Karpas-422 (cell line): ENCODE results near the gene TP53I11. TPM values are rescaled to one million over a fixed set of nuclear protein-coding genes. Genes with fewer than 3 reads are reported as not detected.

ENCODE experiments used
- DNase-seq: peaks from one replicate; pipeline ENCODE4 v3.0.0-alpha.2; 2015
- H2AFZ ChIP-seq: fragments of 200-600 bp; sonication (generic); 2 replicates; pipeline ENCODE4 v1.6.1; 2014; ENCODE audit warnings: antibody characterized with exemption, low read length, mixed read lengths
- H3K27ac ChIP-seq: fragments of 200-600 bp; sonication (generic); 2 replicates; pipeline ENCODE4 v1.5.1; 2014; ENCODE audit warnings: mild to moderate bottlenecking, low read length, moderate library complexity
- H3K27me3 ChIP-seq: fragments of 200-600 bp; sonication (generic); 2 replicates; pipeline ENCODE4 v1.6.1; 2014; ENCODE audit warnings: low read length, mixed read lengths
- H3K36me3 ChIP-seq: fragments of 200-600 bp; sonication (generic); 2 replicates; pipeline ENCODE4 v1.6.1; 2014; ENCODE audit warnings: low read length, mixed read lengths; ENCODE audit not compliant: insufficient read depth
- H3K4me1 ChIP-seq: fragments of 200-600 bp; sonication (generic); 2 replicates; pipeline ENCODE4 v1.6.1; 2014; ENCODE audit warnings: mild to moderate bottlenecking, low read length, mixed read lengths
- H3K4me2 ChIP-seq: fragments of 200-600 bp; sonication (generic); 2 replicates; pipeline ENCODE4 v1.6.1; 2014; ENCODE audit warnings: low read length, low read depth, mild to moderate bottlenecking; ENCODE audit not compliant: poor library complexity, severe bottlenecking
- H3K4me3 ChIP-seq: fragments of 200-600 bp; sonication (generic); 2 replicates; pipeline ENCODE4 v1.5.1; 2014; ENCODE audit warnings: mild to moderate bottlenecking, antibody characterized with exemption, low read length, mixed read lengths
- H3K79me2 ChIP-seq: fragments of 200-600 bp; sonication (generic); 2 replicates; pipeline ENCODE4 v1.6.1; 2014; ENCODE audit warnings: mild to moderate bottlenecking, low read length, mixed read lengths
- H3K9ac ChIP-seq: fragments of 200-600 bp; sonication (generic); 2 replicates; pipeline ENCODE4 v1.6.0; 2014; ENCODE audit warnings: low read length
- H3K9me2 ChIP-seq: fragments of 200-600 bp; sonication (generic), shearing (Covaris generic); replicated peaks from 2 replicates; pipeline ENCODE4 v1.6.0; 2014; ENCODE audit warnings: mild to moderate bottlenecking, low read length, moderate library complexity; ENCODE audit not compliant: insufficient read depth
- H3K9me3 ChIP-seq: fragments of 300-700, 200-600 bp; sonication (generic); 2 replicates; pipeline ENCODE4 v1.6.1; 2014; ENCODE audit warnings: low read length, mixed read lengths
- H4K20me1 ChIP-seq: fragments of 200-600 bp; sonication (generic); 2 replicates; pipeline ENCODE4 v1.6.1; 2014; ENCODE audit warnings: mild to moderate bottlenecking, antibody characterized with exemption, low read length, low read depth; ENCODE audit not compliant: insufficient read depth
- total RNA-seq: library from RNA; depleted of rRNA; stranded (reverse); fragments of >200 nt; shearing (Covaris generic); gene quantifications from 2 replicates; pipeline ENCODE4 v1.2.3, GENCODE V29; 2014; ENCODE audit warnings: low replicate concordance

Gene TP53I11
- total RNA-seq, 1 experiment from 2014 or later: 0.34 TPM

DNA sequence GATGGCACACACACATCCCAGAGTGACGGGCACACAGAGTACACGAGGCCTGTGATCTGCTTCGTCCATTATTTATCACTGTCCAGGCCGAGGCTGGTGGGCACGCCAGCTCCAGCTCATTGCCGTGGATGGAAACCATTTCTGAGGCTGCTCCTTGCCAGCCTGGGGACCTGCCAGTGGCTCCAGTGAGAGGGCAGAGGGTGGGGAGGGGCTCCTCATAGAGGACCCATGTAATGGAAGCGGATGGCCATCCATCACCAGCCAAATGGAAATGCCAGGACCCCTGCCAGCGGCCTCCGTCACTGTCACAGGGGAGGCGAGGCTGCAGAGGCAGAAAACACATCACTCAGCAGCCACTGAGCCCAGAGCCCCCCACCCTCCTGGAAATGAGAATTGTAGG is 35.7 kb downstream of the TP53I11 start:
- no peak overlapping the region for H3K27ac ChIP-seq
- H3K9me3 ChIP-seq: no peaks in the 10 kb centered on the region
- no peaks in the 10 kb centered on the region for H3K9me2 ChIP-seq
- peak overlapping the region; percentile 44 for H3K4me2 ChIP-seq
- no peak overlapping the region for H2AFZ ChIP-seq
- DNase-seq: no peak
- no peak overlapping the region; the same call in 1 of the 2 replicates for H3K4me3 ChIP-seq
- peak overlapping the region; percentile 19; the same call in 1 of the 2 replicates for H3K9ac ChIP-seq
- H3K27me3 ChIP-seq: no peaks in the 10 kb centered on the region
- H3K4me1 ChIP-seq: peaks cover 26% of the 10 kb centered on the region
- H3K79me2 ChIP-seq: no peaks in the 10 kb centered on the region
- H3K36me3 ChIP-seq: no peaks in the 10 kb centered on the region
- H4K20me1 ChIP-seq: no peaks in the 10 kb centered on the region

- Histone ChIP-seq H3K36me3 (no peaks in the 10 kb centered on the region), H3K9me3 (no peaks in the 10 kb centered on the region), H3K9ac (no peak overlapping the region), H4K20me1 (no peaks in the 10 kb centered on the region), H3K4me2 (no peak overlapping the region), H2AFZ (no peak overlapping the region), H3K79me2 (no peaks in the 10 kb centered on the region), H3K27me3 (no peaks in the 10 kb centered on the region), H3K27ac (no peak overlapping the region), H3K4me3 (no peak overlapping the region), H3K9me2 (no peaks in the 10 kb centered on the region), H3K4me1 (peaks cover 26% of the 10 kb centered on the region)
- no peak for DNase-seq
Measured at GRCh38 chr11:44914105-44914504, 36.6 kb downstream of the TP53I11 start.

GRCh38 chr11:44913502-44913901 is 37.2 kb downstream of the TP53I11 start:
- H3K79me2 ChIP-seq: no peaks in the 10 kb centered on the region
- peaks cover 26% of the 10 kb centered on the region for H3K4me1 ChIP-seq
- no peaks in the 10 kb centered on the region for H3K9me2 ChIP-seq
- H2AFZ ChIP-seq: no peak overlapping the region
- no peaks in the 10 kb centered on the region for H3K36me3 ChIP-seq
- no peak overlapping the region for H3K4me3 ChIP-seq
- no peak overlapping the region for H3K4me2 ChIP-seq
- no peaks in the 10 kb centered on the region for H4K20me1 ChIP-seq
- DNase-seq: no peak
- no peaks in the 10 kb centered on the region for H3K9me3 ChIP-seq
- H3K9ac ChIP-seq: no peak overlapping the region
- H3K27me3 ChIP-seq: no peaks in the 10 kb centered on the region
- no peak overlapping the region for H3K27ac ChIP-seq

GRCh38 chr11:44912270-44912987 is 38.3 kb downstream of the TP53I11 start:
- Histone ChIP-seq H4K20me1 (no peaks in the 10 kb centered on the region), H3K4me2 (no peak overlapping the region), H3K9me2 (no peaks in the 10 kb centered on the region), H3K9ac (no peak overlapping the region), H3K9me3 (no peaks in the 10 kb centered on the region), H3K4me1 (peaks cover 26% of the 10 kb centered on the region), H3K27me3 (no peaks in the 10 kb centered on the region), H3K36me3 (no peaks in the 10 kb centered on the region), H3K79me2 (no peaks in the 10 kb centered on the region), H3K27ac (no peak overlapping the region), H3K4me3 (no peak overlapping the region), H2AFZ (no peak overlapping the region)
- DNase-seq: no peak

DNA sequence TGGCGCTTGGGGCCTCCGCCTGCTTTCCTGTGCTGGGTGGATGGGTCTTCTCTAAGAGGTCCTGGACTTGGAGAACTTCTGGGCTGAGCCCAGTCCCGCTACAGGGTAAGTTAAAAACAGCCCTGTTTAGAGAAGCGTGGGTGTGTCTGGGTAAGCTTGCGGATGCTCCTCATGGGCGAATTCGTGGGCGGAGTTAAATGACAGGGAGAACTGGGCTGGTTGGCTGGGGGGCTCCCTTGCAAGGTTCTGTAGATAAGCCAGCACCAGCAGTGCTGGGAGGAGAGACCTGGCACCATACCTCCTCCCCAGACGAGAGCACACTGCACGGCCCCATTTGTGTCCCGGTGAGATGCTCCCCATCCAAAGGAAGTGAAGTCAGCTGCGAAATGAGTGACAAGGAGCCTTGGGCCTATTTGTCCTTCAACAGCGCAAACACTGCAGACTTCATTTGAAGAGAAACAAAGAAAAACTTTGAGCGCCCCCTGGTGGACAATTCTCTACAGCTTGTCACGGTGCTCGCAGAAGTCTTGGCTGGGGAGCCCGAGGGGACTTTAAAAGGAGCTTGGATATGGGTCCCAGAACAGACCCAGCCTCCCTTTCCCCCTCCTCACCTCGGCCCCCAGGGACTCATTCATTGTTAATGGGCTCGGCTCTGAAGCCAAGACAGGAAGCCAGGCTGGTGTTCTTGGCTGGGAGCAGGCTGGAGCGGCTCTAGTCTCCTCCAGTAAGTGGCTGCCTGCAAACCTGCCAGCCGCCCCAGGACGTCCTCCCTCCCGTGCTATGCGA is 39.5 kb downstream of the TP53I11 start:
- no peak overlapping the region; the same call in 1 of the 2 replicates for H3K9ac ChIP-seq
- peak overlapping the region; percentile 25 for H3K4me2 ChIP-seq
- no peaks in the 10 kb centered on the region for H3K27me3 ChIP-seq
- H3K9me3 ChIP-seq: no peaks in the 10 kb centered on the region
- no peaks in the 10 kb centered on the region for H4K20me1 ChIP-seq
- no peaks in the 10 kb centered on the region for H3K9me2 ChIP-seq
- no peak overlapping the region for H3K4me3 ChIP-seq
- H3K79me2 ChIP-seq: no peaks in the 10 kb centered on the region
- no peaks in the 10 kb centered on the region for H3K36me3 ChIP-seq
- peak; percentile 95 for DNase-seq
- H3K27ac ChIP-seq: no peak overlapping the region
- peaks cover 25% of the 10 kb centered on the region for H3K4me1 ChIP-seq
- H2AFZ ChIP-seq: peak overlapping the region; percentile 49; the same call in 1 of the 2 replicates

DNA sequence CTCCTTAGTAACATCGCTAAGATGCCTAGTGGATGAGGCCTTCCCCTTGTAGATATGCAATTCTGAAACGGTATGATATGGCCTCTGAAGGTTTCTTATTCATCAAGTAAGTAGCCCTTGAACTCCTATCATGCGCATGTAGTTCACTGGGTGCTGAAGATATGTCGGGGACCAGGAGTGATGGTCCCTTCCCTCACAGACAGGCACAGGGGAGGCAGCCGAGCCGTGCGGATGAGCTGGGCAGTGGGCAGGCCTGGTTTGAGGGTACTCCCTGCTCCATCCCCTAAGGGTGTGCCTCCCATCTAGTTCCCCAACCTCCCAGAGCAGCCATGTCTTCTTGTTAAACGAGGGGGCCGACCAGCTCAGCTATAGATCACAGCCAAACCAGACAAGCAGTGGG is 40.1 kb downstream of the TP53I11 start:
- Histone ChIP-seq H3K27ac (no peak overlapping the region), H3K4me2 (peak overlapping the region; percentile 25), H2AFZ (no peak overlapping the region), H3K9me2 (no peaks in the 10 kb centered on the region), H3K79me2 (no peaks in the 10 kb centered on the region), H3K4me1 (peaks cover 25% of the 10 kb centered on the region), H3K9me3 (no peaks in the 10 kb centered on the region), H3K36me3 (no peaks in the 10 kb centered on the region), H3K27me3 (no peaks in the 10 kb centered on the region), H4K20me1 (no peaks in the 10 kb centered on the region), H3K9ac (no peak overlapping the region), H3K4me3 (no peak overlapping the region)
- no peak for DNase-seq

GRCh38 chr11:44909557-44909956 is 41.1 kb downstream of the TP53I11 start:
- Histone ChIP-seq H3K9me3 (no peaks in the 10 kb centered on the region), H3K27me3 (no peaks in the 10 kb centered on the region), H3K9ac (no peak overlapping the region), H3K79me2 (no peaks in the 10 kb centered on the region), H3K4me3 (no peak overlapping the region), H4K20me1 (no peaks in the 10 kb centered on the region), H2AFZ (no peak overlapping the region), H3K27ac (no peak overlapping the region), H3K9me2 (no peaks in the 10 kb centered on the region), H3K4me2 (no peak overlapping the region), H3K36me3 (no peaks in the 10 kb centered on the region), H3K4me1 (peaks cover 25% of the 10 kb centered on the region)
- no peak for DNase-seq

- no peak for DNase-seq
- no peaks in the 10 kb centered on the region for H4K20me1 ChIP-seq
Measured at GRCh38 chr11:44906649-44907048, 44.0 kb downstream of the TP53I11 start.

More at GRCh38 chr11:44906649-44907048, 44.0 kb downstream of the TP53I11 start:
- H3K27me3 ChIP-seq: no peaks in the 10 kb centered on the region
- H3K9me2 ChIP-seq: no peaks in the 10 kb centered on the region
- no peaks in the 10 kb centered on the region for H3K9me3 ChIP-seq
- no peak overlapping the region for H3K9ac ChIP-seq
- H3K4me3 ChIP-seq: no peak overlapping the region
- no peak overlapping the region for H3K4me2 ChIP-seq
- no peak overlapping the region for H2AFZ ChIP-seq
- H3K4me1 ChIP-seq: peaks cover 24% of the 10 kb centered on the region
- H3K36me3 ChIP-seq: no peaks in the 10 kb centered on the region
- no peaks in the 10 kb centered on the region for H3K79me2 ChIP-seq
- H3K27ac ChIP-seq: no peak overlapping the region
